ENCODE measurements around the gene PCNX2.

- TF ChIP-seq, protein P1, sequence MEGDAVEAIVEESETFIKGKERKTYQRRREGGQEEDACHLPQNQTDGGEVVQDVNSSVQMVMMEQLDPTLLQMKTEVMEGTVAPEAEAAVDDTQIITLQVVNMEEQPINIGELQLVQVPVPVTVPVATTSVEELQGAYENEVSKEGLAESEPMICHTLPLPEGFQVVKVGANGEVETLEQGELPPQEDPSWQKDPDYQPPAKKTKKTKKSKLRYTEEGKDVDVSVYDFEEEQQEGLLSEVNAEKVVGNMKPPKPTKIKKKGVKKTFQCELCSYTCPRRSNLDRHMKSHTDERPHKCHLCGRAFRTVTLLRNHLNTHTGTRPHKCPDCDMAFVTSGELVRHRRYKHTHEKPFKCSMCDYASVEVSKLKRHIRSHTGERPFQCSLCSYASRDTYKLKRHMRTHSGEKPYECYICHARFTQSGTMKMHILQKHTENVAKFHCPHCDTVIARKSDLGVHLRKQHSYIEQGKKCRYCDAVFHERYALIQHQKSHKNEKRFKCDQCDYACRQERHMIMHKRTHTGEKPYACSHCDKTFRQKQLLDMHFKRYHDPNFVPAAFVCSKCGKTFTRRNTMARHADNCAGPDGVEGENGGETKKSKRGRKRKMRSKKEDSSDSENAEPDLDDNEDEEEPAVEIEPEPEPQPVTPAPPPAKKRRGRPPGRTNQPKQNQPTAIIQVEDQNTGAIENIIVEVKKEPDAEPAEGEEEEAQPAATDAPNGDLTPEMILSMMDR (IDR thresholded peaks at IDR 0.05): no peak
- TF ChIP-seq POLR2A (IDR thresholded peaks at IDR 0.05): no peak
Observed at GRCh38 chr1:232949636-232950196, 345.8 kb downstream of the PCNX2 start.

All from prostate gland (tissue), 2 donors.